HepG2 (cell line): Measurements from ENCODE around the gene CLIC3. TPM values are rescaled to one million over a fixed set of nuclear protein-coding genes. Genes with fewer than 3 reads are reported as not detected.

Source experiments
- ATAC-seq: fragments of 200-7000 bp; cut with Tn5 transposase; 3 replicates; pipeline ENCODE4 v1.9.1; 2020; ENCODE audit warnings: mild to moderate bottlenecking, moderate library complexity
- BruUV-seq: library from RNA; stranded (reverse); fragments of 400-500 nt; replicated peaks from 2 replicates; lab custom pipeline; 2021; lab: Mats Ljungman, UMichigan
- CTCF ChIA-PET: fragments of 300-600 bp; formaldehyde crosslinking; extraction: SDS; loops from one replicate; lab custom pipeline; 2021; ENCODE audit warnings: low total read pairs, inconsistent platforms, low intra/inter-chr PET ratio; lab: Yijun Ruan, JAX
- POLR2A ChIA-PET: fragments of 350-600 bp; sonication (Branson Sonifier 250); formaldehyde crosslinking; loops from one replicate; lab custom pipeline; 2020; ENCODE audit warnings: antibody characterized with exemption, inconsistent platforms; lab: Yijun Ruan, JAX
- DNase-seq: peaks from one replicate; pipeline ENCODE4 v3.0.0-alpha.2; 2015; ENCODE audit warnings: low spot score
- FAIRE-seq: peaks from 3 replicates; lab custom pipeline; 2011; peaks lifted over from hg19 to GRCh38; lab: Jason Lieb, UNC
- H2AFZ ChIP-seq: one replicate; pipeline ENCODE4 v1.6.1; 2011; ENCODE audit warnings: low read length, inconsistent platforms
- H3K27ac ChIP-seq: fragments of 300-600 bp; 3 replicates; pipeline ENCODE4 v1.8.0; 2011; ENCODE audit warnings: mixed run types, mild to moderate bottlenecking, mixed read lengths, low read length, inconsistent platforms; ENCODE audit not compliant: insufficient read depth; ENCODE audit errors: extremely low read length
- H3K27me3 ChIP-seq, 2 experiments: fragments of 200-600 bp in 1 of 2; 2 replicates in 1 of 2; 3 replicates in 1 of 2; pipeline versions ENCODE4 v1.6.0 to v1.8.0; 2011; ENCODE audit warnings: low read length in 2 of 2, mild to moderate bottlenecking in 2 of 2, moderate library complexity in 2 of 2, inconsistent platforms in 1 of 2; ENCODE audit not compliant: insufficient read depth in 2 of 2, control insufficient read depth in 1 of 2
- H3K36me3 ChIP-seq, 2 experiments: fragments of 200-600 bp in 1 of 2; replicated peaks in 1 of 2; 2 replicates in 1 of 2; 3 replicates in 1 of 2; pipeline versions ENCODE4 v1.5.1 to v1.8.0; 2011; ENCODE audit warnings: low read length in 2 of 2, inconsistent platforms in 1 of 2; ENCODE audit not compliant: insufficient read depth in 2 of 2, control insufficient read depth in 1 of 2
- H3K4me1 ChIP-seq: 2 replicates; pipeline ENCODE4 v1.5.1; 2012; ENCODE audit warnings: low read length, inconsistent platforms; ENCODE audit not compliant: insufficient read depth
- H3K4me2 ChIP-seq: 2 replicates; pipeline ENCODE4 v1.6.0; 2011; ENCODE audit warnings: low read depth, low read length, inconsistent platforms
- H3K4me3 ChIP-seq, 3 experiments: fragments of 200-600 bp in 1 of 3; sonication (generic), shearing (Covaris generic) in 1 of 3; replicated peaks in 1 of 3; 2 replicates each; pipeline ENCODE4 v1.5.1; 2011 to 2016; ENCODE audit warnings: low read length in 3 of 3, inconsistent platforms in 2 of 3, low read depth in 2 of 3, mild to moderate bottlenecking in 2 of 3, control low read depth in 1 of 3, mixed read lengths in 1 of 3; ENCODE audit not compliant: insufficient read depth in 1 of 3
- H3K79me2 ChIP-seq: one replicate; pipeline ENCODE4 v1.6.1; 2011; ENCODE audit warnings: low read length, inconsistent platforms; ENCODE audit not compliant: insufficient read depth
- H3K9ac ChIP-seq: 2 replicates; pipeline ENCODE4 v1.6.0; 2011; ENCODE audit warnings: mild to moderate bottlenecking, low read depth, low read length, inconsistent platforms; ENCODE audit not compliant: insufficient read depth
- H3K9me3 ChIP-seq: 2 replicates; pipeline ENCODE4 v1.5.1; 2012; ENCODE audit warnings: mild to moderate bottlenecking, low read length
- H4K20me1 ChIP-seq: 2 replicates; pipeline ENCODE4 v1.6.0; 2011; ENCODE audit warnings: inconsistent platforms, mild to moderate bottlenecking, low read length, moderate library complexity; ENCODE audit not compliant: insufficient read depth
- AGO2 ChIP-seq: fragments of 200-400 bp; formaldehyde crosslinking; optimal IDR thresholded peaks from 2 replicates; pipeline ENCODE3; 2017; ENCODE audit warnings: mild to moderate bottlenecking, low read depth, low read length, moderate library complexity
- PHF20 ChIP-seq: sonication (generic); formaldehyde crosslinking; IDR thresholded peaks from 2 replicates; pipeline ENCODE4 v1.5.0; 2020; ENCODE audit warnings: mild to moderate bottlenecking, missing genetic modification reagents
- WGBS: methylation state at CpG from one replicate; pipeline ENCODE4 v1.1.6; 2017; ENCODE audit warnings: low lambda C conversion rate; 5-methylcytosine and 5-hydroxymethylcytosine counted together
- in situ Hi-C: cut with HindIII; loops from 2 replicates; pipeline ENCODE4 v1.10.0; 2017; ENCODE audit warnings: low pct_unique_long_range_greater_than_20kb; ENCODE audit not compliant: extremely low pct_ligation_motif_present
- intact Hi-C: fragments of 100-400 bp; cut with micrococcal nuclease; formaldehyde crosslinking; loops from one replicate; pipeline ENCODE4 v1.10.0; 2022; ENCODE audit not compliant: unreplicated experiment
- polyA plus RNA-seq, 8 experiments: library from polyadenylated mRNA; depleted of rRNA in 3 of 8; stranded (reverse) in 7 of 8; unstranded in 1 of 8; fragments of >200 nt; fragmentation: Illumina TruSeq in 4 of 8; extraction: Trizol in 4 of 8; gene quantifications; 2 replicates each; pipeline versions ENCODE4 v1.2.1 to v1.2.3, GENCODE V29; 2011 to 2016; ENCODE audit warnings: low read depth in 4 of 8, missing spikeins in 1 of 8, mixed read lengths in 1 of 8; ENCODE audit not compliant: insufficient read depth in 1 of 8
- total RNA-seq, 5 experiments: library from RNA; depleted of rRNA; stranded (reverse); fragments of >200 nt; fragmentation: Illumina TruSeq; extraction: Trizol; gene quantifications; 2 replicates each; pipeline ENCODE4 v1.2.3, GENCODE V29; 2016; ENCODE audit warnings: low read depth in 1 of 5
- TF ChIP-seq, protein P1 (sequence below): sonication (generic); formaldehyde crosslinking; IDR thresholded peaks from 2 replicates; pipeline ENCODE4 v1.4.0; 2020; ENCODE audit warnings: missing genetic modification reagents
- TF ChIP-seq, protein P2 (sequence below): IDR thresholded peaks from 2 replicates; pipeline ENCODE4 v1.4.0; 2020; ENCODE audit warnings: mild to moderate bottlenecking, missing genetic modification reagents
- TF ChIP-seq, protein P3 (sequence below): sonication (generic); formaldehyde crosslinking; IDR thresholded peaks from 2 replicates; pipeline ENCODE4 v1.4.0; 2020; ENCODE audit warnings: low read depth, mild to moderate bottlenecking, missing genetic modification reagents

The CLIC3 gene
- total and polyA plus RNA-seq, 2 of the 13 experiments (the other 11 are each of a cell fraction or from before 2014, with no cell fraction given): 0.51 to 1.5 TPM

DNA sequence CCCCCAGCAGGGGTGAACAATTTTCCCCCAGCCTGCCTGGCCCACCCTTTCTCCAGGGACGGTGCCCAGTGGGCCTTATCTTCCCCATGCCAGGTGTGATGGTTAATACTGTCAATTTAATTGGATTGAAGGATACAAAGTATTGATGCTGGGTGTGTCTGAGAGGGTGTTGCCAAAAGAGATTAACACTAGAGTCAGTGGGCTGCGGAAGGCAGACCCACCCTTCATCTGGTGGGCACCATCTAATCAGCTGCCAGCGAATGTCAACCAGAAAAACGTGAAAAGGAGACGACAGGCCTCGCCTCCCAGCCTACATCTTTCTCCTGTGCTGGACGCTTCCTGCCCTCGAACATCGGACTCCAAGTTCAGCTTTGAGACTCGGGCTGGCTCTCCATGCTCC, 41.1 kb upstream of the CLIC3 start (continued):
- no peak for TF ChIP-seq PHF20 (CRISPR knock-in tag)
- TF ChIP-seq, protein P1, sequence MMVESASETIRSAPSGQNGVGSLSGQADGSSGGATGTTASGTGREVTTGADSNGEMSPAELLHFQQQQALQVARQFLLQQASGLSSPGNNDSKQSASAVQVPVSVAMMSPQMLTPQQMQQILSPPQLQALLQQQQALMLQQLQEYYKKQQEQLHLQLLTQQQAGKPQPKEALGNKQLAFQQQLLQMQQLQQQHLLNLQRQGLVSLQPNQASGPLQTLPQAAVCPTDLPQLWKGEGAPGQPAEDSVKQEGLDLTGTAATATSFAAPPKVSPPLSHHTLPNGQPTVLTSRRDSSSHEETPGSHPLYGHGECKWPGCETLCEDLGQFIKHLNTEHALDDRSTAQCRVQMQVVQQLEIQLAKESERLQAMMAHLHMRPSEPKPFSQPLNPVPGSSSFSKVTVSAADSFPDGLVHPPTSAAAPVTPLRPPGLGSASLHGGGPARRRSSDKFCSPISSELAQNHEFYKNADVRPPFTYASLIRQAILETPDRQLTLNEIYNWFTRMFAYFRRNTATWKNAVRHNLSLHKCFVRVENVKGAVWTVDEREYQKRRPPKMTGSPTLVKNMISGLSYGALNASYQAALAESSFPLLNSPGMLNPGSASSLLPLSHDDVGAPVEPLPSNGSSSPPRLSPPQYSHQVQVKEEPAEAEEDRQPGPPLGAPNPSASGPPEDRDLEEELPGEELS: no peak
- TF ChIP-seq, all 625 proteins: peak for 0

DNA sequence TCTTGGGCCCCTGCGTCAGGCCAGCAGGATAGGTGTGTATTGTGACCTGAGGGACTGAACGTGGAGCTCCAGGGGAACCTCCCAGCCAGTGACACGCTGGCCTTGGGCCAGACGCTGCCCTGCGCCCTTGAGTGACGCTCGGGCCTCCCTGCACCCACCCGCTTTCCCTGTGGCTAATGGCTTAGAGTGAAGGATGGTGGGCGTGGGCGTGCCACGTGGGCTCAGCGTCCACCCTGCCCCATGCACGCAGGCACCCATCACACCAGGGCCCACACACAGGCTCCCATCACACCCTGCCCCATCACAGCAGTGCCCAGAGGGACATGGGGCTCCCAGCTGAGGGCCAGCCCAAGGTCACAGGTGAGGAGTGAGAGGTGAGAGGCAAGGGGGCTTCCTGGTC, 40.7 kb upstream of the CLIC3 start:
- ChIA-PET POLR2A (no interaction called here), CTCF (no interaction called here)
- Histone ChIP-seq H3K9me3 (no peaks in the 10 kb centered on the region), H3K36me3 (no peaks in the 10 kb centered on the region), H3K4me3 (no peak overlapping the region), H3K4me1 (peaks cover 31% of the 10 kb centered on the region), H2AFZ (no peak overlapping the region), H3K9ac (no peak overlapping the region), H4K20me1 (no peaks in the 10 kb centered on the region), H3K27ac (no peak overlapping the region), H3K79me2 (no peaks in the 10 kb centered on the region), H3K4me2 (no peak overlapping the region), H3K27me3 (no peaks in the 10 kb centered on the region)
- FAIRE-seq (no peak), DNase-seq (no peak), ATAC-seq (no peak)
- WGBS: no CpG with 5 or more reads among the region's 13 CpGs
- no TSS peak for BruUV-seq
- TF ChIP-seq, protein P2, sequence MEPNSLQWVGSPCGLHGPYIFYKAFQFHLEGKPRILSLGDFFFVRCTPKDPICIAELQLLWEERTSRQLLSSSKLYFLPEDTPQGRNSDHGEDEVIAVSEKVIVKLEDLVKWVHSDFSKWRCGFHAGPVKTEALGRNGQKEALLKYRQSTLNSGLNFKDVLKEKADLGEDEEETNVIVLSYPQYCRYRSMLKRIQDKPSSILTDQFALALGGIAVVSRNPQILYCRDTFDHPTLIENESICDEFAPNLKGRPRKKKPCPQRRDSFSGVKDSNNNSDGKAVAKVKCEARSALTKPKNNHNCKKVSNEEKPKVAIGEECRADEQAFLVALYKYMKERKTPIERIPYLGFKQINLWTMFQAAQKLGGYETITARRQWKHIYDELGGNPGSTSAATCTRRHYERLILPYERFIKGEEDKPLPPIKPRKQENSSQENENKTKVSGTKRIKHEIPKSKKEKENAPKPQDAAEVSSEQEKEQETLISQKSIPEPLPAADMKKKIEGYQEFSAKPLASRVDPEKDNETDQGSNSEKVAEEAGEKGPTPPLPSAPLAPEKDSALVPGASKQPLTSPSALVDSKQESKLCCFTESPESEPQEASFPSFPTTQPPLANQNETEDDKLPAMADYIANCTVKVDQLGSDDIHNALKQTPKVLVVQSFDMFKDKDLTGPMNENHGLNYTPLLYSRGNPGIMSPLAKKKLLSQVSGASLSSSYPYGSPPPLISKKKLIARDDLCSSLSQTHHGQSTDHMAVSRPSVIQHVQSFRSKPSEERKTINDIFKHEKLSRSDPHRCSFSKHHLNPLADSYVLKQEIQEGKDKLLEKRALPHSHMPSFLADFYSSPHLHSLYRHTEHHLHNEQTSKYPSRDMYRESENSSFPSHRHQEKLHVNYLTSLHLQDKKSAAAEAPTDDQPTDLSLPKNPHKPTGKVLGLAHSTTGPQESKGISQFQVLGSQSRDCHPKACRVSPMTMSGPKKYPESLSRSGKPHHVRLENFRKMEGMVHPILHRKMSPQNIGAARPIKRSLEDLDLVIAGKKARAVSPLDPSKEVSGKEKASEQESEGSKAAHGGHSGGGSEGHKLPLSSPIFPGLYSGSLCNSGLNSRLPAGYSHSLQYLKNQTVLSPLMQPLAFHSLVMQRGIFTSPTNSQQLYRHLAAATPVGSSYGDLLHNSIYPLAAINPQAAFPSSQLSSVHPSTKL (CRISPR knock-in tag): no peak
- TF ChIP-seq AGO2: peak; percentile 25
- TF ChIP-seq, protein P3, sequence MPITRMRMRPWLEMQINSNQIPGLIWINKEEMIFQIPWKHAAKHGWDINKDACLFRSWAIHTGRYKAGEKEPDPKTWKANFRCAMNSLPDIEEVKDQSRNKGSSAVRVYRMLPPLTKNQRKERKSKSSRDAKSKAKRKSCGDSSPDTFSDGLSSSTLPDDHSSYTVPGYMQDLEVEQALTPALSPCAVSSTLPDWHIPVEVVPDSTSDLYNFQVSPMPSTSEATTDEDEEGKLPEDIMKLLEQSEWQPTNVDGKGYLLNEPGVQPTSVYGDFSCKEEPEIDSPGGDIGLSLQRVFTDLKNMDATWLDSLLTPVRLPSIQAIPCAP (CRISPR knock-in tag): no peak
- intact Hi-C loops: no loop called here
- in situ Hi-C loops: loop anchor here (10.0 kb wide), 1 partner anchor 192 kb away; the partner anchor contains the start of genes AJM1 and PHPT1
